NOMO-1 treated with DMSO at 0.1 percent for 48 hours (cell line): ENCODE measurements around the gene STARD3NL.
"Not testable (repeated sequence)": the region's sequence is repeated elsewhere in the genome, so short reads cannot be mapped to it uniquely, and the experiment has no call there.

Source experiments
- DNase-seq: peaks from one replicate; lab custom pipeline; 2025; ENCODE audit not compliant: unreplicated experiment; lab: John Stamatoyannopoulos, UW

Gene STARD3NL, protein sequence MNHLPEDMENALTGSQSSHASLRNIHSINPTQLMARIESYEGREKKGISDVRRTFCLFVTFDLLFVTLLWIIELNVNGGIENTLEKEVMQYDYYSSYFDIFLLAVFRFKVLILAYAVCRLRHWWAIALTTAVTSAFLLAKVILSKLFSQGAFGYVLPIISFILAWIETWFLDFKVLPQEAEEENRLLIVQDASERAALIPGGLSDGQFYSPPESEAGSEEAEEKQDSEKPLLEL

DNA sequence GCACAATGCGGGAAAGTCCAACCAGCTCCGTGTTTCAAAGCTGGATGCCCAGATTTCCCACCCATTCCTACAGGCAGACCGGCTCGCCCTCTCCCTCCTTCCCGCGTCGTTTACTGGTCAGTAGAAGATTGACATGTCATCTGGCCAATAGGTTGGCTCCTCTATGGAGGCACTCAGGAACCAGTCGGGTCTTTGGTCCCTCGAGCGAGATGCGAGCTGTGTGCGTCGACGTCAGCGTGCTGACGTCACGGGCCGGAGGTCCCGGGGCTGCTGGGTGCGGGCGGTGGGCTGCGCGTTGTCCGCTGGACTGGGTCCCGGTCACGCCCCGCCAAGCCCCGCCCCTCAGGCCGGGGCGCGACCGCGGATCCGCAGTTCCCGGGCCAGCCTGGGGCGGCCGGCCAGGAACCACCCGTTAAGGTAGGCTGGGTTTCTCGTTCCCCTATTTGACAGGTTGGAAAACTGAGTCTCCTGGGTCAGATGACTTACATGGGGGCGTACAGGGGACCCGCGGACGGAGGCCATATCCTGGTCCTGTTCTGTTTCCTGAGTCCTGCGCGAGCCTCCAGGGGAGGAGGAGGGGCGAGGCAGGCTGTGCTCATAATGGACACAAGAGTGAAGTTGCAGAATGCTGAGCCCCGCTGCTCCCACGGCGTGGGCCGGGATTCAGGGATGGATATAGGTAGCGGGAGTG is at the start of gene STARD3NL:
Gene STARD3NL (plus strand): TSS at position 242 of the 691 bp plus-strand sequence. CDS start 29,260 bp downstream, outside the sequence.
- peak; percentile 95 for DNase-seq

DNA sequence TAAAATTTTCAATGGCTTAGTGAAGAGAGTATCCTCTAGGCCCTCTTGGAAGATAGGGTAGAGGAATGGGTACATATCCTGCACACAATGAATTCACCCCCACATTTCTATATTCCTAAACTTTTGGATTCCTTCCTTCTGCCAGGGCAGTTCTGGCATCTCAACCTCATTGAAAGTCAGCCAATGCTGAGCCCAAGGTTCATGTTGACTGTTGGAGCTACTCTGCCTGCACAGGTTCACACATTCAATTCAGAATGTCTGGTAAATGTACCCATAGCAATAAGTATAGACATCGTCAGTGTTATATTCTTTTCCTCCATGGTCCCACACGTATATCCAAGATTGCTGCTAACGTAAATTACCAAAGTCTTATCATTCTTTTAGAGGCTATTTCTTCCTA is 48.9 kb upstream of the STARD3NL start:
- DNase-seq = no peak

DNA sequence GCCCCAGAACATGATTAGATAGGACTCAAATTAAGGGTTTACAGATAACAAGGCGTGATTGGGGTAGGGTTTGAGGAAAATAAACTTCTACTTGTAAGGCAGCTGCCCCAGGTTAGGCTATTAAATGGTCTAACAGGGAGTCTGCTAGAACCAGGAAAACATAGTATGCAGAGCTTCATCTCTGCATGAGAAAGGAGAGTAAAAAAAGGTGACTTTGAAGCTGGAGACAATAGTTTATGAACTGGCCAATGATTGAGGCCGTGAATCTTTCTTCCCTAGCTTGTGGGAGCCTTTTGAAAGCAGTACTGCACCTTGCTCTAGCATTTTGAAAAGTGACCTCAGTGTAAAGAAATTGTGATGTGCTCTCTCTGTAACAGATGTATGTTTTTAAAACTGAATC is 48.5 kb upstream of the STARD3NL start:
- no peak for DNase-seq

DNA sequence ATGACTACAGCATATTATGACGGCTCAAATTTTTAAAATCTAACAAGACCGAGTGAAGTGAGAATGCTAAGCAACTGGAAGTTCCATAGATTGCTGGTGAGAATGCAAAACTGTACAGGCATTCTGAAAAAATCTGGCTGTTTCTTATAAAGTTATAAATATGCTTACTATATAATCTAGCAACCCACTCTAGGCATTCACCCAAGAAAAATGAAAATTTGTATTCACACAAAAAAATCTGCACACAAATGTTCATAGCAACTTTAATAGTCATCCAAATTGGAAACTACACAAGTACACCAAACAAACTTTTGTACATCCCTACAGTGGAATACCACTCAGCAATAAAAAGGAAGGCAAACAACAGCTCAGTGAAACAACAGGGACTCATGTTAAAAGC is 39.9 kb upstream of the STARD3NL start:
- DNase-seq = no peak

DNA sequence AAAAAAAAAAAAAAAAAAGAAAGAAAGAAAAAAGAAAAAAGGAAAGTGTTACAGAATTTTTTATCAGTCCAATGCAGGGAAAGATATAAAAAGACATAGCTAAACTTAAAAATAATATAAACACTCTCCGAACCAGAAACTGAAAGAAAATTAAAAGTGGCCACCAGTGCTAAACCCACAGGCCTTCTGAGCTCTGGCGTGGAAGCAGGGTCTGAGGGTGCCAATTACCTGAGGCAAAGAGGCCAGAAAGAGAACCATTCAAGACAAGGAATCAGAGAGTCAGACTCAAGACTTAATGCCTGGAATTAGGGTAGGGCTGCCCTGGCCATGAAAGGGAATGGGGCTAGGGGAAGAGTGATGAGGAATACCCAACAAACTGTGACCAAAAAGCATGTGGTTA is 36.9 kb upstream of the STARD3NL start:
- no peak for DNase-seq

DNA sequence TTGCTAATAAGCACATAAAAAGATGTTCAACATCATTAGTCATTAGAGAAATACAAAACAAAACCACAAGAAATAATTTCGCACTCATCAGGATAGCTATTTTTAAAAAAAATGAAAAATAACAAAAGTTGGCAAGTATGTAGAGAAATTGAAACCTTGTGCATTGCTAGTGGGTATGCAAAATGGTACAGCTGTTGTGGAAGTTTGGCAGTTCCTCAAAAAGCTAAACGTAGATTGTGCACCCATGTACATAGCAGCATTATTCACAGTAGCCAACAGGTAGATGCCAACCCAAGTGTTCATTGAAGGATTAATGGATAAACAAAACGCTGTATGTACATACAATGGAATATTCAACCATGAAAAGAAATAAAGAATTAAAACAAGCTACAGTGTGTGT is 35.3 kb upstream of the STARD3NL start:
- DNase-seq = no peak

DNA sequence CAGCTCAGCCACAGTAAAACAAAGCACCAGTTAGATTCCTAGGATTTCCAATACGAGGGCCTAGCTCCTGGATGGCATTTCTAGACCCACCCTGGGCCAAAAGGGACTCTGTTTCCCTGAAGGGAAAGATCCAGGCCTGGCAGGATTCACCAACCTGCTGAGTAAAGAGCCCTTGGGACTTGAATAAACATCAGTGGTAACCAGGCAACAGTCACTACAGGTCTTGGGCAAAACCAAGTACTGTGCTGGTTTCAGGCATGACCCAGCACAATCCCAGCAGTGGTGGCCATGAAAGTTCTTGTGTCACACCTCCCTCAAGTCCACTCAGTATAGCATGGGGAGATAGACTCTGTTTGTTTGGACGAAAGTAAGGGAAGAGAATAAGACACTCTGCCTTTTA is 31.0 kb upstream of the STARD3NL start:
- DNase-seq = no peak

DNA sequence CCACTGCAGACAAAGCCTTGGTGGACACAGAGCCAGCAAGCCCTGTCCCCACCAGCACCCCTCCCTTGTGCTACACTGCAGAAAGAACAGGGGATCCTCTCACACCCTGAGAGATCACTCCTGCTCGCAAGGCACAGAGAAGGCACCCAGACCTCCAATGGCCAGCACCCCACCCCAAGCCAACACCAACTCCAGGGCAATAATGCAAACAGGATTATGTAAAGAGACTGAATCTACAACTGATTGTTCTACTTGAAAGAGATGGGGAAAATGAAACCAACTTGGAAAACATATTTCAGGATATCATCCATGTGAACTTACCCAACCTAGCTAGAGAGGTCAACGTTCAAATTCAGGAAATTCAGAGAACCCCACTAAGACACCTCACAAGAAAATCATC is 26.5 kb upstream of the STARD3NL start:
- no peak for DNase-seq

DNA sequence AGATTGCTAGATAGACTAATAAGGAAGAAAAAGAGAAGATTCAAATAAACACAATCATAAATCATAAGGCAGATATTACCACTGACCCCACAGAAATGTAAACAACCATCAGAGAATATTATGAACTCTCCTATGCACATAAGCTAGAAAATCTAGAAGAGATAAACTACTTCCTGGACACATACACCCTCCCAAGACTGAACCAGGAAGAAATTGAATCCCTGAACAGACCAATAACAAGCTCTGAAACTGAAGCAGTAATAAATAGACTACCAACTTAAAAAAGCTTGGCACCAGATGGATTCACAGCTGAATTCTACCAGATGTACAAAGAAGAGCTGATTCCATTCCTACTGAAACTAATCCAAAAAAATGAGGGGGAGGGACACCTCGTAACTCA is 24.5 kb upstream of the STARD3NL start:
- DNase-seq = no peak

DNA sequence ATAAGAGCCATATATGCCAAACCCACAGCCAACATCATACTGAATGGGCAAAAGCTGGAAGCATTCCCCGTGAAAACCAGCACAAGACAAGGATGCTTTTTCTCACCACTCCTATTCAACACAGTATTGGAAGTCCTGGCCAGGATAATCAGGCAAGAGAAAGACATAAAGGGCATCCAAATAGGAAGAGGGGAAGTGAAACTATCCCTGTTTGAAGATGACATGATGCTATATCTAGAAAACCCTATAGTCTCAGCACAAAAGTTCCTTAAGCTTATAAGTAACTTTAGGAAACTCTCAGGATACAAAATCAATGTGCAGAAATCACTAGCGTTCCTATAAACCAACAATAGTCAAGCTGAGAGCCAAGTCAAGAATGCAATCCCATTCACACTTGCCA is 23.8 kb upstream of the STARD3NL start:
- DNase-seq = peak; percentile 2

DNA sequence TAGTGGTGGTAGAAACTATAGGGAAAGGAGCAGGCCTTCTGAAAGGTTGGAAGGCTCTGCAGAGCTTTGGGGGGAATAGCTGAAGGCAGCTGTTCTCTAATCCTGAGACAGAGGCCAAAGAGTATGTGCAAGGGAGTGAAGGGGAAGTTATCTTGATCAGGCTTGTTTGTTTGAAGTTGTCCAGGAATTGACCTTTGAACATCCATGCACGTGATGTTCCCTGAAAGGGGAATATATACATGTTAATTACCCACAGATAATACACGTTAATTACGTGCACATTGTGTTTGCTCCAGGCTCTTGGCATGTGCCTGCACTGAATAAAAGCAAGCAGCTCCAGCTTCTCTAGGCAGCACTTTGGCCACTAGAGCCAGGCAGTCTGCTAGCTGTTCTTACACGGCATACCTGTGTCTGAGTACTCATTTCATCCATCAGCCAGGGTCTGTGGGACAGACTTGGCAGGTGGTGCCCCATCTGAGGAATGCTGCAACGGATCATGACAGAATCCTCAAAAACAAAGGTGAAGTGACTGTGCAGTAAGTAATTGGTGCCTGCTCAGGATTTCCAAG is 18.0 kb upstream of the STARD3NL start:
- DNase-seq = no peak

DNA sequence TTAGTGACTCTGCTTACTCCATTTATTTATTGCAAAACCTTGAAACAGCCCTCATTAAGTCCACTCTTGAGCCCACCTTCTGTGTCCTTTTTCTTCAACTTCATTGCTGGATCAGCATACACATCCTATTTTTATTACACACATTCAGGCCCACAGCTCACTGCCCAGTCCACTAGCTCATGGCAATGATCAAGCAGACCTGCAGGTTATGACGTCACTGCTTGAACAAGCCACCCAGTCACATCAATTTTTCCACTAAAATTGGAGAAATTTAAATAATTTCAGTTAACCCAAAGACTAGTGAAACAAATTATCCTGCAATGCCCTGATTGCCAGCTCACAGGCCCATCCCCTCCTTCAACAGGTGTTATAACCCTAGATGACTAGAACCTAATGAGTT is 16.0 kb upstream of the STARD3NL start:
- no peak for DNase-seq

DNA sequence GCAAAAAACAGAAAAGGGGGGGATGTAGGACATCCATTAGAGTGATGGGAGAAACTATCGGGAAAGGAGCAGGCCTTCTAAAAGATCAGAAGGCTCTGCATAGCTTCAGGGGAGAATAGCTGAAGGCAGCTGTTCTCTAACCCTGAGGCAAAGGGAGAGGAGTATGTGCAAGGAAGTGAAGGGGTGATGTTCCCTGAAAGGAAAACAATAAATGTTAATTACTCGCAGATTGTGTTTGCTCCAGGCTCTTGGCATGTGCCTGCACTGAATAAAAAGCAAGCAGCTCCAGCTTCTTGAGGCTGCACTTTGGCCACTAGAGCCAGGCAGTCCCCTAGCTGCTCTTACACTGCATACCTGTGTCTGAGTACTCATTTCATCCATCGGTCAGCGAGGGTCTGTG is 14.4 kb upstream of the STARD3NL start:
- no peak for DNase-seq

DNA sequence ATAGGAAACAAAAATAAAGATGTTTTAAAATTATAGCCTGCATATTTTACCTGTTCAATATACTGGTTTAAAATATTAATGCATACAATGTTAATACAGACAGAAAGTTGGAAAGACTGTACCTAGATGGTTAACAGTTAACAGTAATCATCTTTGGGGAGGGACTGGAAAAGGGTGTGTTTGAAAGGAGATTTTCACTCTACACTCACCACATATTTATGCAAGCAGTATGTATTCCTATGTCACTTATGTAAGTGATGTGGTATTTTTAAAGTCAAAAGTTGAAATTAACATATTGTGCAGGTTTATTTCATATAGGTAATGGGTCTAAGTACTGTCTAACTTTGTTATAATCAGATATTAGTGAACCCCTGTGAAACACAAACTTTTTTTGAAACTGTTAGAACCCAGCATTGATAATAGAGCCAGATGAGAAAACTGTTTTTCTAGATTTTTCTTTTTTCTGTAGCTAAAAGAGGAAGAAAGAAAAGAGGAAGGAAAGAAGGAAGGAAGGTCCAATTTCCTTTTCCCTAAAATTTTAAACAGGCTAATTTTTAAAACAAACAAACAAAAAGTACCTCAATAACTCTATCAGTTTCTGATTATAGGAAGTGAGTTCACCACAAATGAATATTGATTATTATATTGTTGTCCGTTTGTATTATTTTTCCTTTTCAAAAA is 9.0 kb upstream of the STARD3NL start:
- DNase-seq = peak; percentile 39

DNA sequence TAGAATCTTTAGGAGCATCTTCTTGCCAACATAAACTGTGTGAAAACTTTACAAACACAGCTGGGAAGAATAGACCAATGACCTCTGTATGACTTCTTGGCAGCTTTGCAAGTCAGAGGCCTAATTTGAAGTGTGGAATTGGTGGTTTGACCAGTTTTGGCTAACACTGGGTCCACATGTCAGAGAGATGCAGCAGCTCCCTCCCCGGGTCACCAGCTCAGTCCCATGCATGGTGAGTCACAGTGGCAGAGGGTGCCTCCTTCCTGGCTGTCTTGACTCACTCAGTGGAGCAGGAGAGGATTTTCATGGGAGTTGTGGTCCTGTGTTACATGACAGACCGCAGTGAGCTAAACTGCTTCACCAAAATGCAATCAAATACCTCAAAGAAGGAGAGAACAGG is 8.2 kb upstream of the STARD3NL start:
- DNase-seq = no peak

DNA sequence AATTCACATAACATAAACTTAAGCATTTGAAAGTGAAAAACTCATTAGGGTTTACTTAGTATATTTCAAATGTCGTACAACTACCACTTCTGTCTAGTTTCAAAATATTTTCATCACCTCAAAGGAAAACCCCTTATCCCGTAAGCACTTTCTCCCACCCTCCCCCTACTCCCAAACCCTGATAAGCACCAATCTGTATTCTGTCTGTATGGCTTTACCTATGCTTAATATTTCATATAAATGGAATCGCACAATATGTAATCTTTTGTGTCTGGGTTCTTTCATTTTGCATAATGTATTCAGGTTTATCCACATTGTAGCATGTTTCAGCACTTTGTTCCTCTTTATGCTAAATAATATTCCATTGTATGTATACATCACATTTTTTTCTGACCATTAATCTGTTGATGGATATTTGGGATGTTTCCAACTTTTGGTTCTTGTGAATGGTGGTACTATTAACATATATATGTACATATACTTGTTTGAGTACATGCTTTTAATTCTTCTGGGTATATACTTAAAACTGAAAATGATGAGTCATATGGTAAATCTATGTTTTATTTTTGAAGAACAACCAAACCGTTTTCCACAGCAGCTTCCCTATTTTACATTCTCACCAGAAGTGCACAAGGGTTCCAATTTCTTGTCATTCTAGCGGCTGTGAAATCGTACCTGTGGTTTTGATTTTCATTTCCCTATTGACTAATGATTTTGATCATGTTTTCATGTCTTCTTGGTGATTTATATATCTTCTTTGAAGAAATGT is 6.2 kb upstream of the STARD3NL start:
- DNase-seq = peak; percentile 81

DNA sequence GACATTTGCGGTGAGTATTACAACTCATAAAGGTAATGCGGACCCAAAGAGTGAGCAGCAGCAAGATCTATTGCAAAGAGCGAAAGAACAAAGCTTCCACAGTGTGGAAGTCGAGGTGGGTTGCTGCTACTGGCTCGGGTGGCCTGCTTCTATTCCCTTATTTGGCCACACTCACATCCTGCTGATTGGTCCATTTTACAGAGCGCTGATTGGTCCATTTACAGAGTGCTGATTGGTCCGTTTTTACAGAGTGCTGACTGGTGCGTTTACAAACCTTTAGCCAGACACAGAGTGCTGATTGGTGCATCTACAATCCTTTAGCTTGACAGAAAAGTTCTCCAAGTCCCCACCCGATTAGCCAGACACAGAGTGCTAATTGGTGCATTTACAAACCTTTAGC is 2.5 kb upstream of the STARD3NL start:
- DNase-seq = not testable (repeated sequence)

DNA sequence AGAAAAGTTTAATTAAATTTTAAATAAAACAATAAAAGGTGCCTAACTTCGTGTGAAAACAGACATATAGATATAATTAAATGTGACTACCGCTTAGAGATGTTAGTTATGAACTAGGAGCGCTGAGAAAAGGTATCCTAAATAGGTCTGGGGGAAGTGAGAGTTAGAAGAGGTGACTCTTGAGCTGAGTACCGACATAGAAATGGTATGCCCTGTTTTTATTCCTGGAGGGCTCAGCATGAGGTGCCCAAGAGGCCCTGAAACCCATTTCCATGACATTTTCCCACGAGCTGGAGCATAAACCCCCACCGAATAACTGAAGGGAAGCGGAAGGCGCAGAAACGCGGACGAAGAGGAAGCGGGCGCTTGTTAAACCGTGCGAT is 433 bp upstream of the STARD3NL start:
- DNase-seq = no peak

DNA sequence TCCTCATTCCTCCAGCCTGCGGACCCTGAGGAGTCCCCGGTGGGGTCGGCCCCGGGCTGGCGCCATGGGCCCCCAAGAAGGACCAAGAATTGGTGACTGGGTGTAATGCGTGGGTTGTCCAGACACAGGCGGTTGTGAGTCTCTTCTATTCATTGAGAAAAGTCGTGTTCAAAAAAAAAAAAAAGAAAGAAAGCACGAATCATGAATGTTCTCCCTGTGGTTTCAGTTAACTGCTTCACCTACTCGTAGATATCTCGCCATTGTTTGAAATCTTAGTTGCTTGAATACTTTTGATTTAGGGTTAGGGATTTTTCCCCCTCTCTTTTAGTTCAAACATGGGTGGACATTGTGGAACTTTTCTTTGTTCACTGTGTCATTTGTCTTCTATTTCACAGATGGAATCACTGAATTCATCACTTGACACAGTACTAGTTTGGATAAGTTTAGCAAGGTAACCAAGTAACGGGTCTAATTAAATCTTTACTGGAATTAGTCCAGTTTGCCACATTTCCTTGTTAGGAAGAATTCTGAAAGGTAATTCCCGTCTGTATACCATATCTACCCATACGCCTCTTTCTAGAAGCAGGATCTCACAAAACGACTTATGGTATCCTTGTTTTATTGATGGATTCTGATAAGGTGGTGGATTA is 775 bp downstream of the STARD3NL start:
- DNase-seq = peak; percentile 30

DNA sequence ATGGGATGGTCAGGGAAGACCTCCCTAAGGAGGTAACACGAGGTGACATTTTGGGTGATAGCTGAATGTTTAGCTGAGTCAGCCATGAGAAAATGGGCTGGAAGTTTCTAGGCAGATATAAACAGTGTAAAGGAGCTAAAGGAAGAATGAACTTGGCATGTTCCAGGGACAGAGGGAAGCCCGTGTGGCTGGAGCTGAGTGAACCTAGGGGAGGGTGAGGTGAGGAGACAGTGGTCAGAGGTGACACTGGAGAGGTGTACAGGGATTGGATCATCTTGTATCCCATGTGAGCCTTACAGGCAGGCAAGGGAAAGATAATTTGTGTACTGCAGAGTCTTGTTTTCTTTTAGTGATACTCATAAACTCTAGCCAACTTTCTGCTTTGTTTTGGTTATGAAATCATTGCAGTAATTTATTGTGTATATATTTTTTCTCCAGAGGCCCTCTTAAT is 1.8 kb downstream of the STARD3NL start:
- DNase-seq = no peak

DNA sequence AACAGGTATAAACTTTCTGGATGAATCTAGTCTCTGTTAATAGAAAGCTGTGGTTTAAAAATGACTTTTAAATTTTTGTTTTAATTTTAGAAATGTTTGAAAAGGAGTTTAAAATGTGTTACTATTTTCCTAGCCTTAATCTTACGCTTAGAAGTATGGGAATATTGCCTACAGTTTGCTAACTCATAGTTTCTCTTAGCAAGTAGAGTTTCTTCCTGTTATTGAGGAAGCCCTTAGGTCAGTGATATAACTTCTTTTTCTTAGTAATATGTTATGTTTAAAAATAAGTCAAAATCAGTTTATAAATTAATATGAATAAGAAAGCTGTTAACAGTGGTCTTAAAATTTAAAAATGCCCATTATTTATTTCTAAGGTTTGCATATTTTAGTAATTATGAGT is 3.1 kb downstream of the STARD3NL start:
- peak; percentile 11 for DNase-seq
